Measurements from ENCODE around the gene AGAP1. TPM values are rescaled to one million over a fixed set of nuclear protein-coding genes. Genes with fewer than 3 reads are reported as not detected.

Gene AGAP1
- total RNA-seq, 2 experiments from 2014 or later, result not detected

DNA sequence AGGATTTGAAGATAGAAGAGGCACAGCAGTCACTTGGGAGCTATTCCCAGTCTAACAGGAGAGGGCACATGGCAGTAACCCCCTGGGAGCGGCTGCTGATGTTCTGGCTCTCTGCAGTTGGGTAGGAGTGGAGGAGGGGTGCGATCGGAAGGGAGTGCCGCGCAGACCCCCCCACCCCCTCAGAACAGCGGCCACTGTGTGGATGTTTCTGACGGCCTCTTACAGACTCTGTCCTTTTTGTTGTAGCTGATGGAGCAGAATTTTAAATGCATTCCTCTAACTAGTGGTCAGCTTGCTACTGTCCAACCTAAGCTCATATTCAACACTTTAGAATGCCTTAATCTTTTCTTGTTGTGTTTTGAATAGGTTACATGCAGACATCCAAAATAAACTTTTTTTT, 127.9 kb downstream of the AGAP1 start:
- Histone ChIP-seq H3K9me2 (ENCODE audit: insufficient read depth, low read length) (no peaks in the 10 kb centered on the region), H2AFZ (ENCODE audit: low read length) (no peak overlapping the region), H3K4me1 (ENCODE audit: insufficient read depth, low read length, poor library complexity, severe bottlenecking) (no peaks in the 10 kb centered on the region), H3K9me3 (ENCODE audit: low read length) (no peaks in the 10 kb centered on the region), H3K27ac (ENCODE audit: low read depth, low read length, poor library complexity, severe bottlenecking) (no peak overlapping the region), H3K4me2 (ENCODE audit: low read length) (no peak overlapping the region), H3K79me2 (ENCODE audit: insufficient read depth, low read depth, low read length) (no peaks in the 10 kb centered on the region), H4K20me1 (ENCODE audit: insufficient read depth, low read length) (no peaks in the 10 kb centered on the region), H3K4me3 (ENCODE audit: low read depth, low read length, poor library complexity, severe bottlenecking) (no peak overlapping the region), H3K36me3 (ENCODE audit: insufficient read depth, low read length) (no peaks in the 10 kb centered on the region)
- no peak for DNase-seq (ENCODE audit: low spot score)
- CTCF ChIA-PET (ENCODE audit: unreplicated experiment), result no interaction called here
- TF ChIP-seq, protein P1, sequence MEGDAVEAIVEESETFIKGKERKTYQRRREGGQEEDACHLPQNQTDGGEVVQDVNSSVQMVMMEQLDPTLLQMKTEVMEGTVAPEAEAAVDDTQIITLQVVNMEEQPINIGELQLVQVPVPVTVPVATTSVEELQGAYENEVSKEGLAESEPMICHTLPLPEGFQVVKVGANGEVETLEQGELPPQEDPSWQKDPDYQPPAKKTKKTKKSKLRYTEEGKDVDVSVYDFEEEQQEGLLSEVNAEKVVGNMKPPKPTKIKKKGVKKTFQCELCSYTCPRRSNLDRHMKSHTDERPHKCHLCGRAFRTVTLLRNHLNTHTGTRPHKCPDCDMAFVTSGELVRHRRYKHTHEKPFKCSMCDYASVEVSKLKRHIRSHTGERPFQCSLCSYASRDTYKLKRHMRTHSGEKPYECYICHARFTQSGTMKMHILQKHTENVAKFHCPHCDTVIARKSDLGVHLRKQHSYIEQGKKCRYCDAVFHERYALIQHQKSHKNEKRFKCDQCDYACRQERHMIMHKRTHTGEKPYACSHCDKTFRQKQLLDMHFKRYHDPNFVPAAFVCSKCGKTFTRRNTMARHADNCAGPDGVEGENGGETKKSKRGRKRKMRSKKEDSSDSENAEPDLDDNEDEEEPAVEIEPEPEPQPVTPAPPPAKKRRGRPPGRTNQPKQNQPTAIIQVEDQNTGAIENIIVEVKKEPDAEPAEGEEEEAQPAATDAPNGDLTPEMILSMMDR (conservative IDR thresholded peaks at IDR 0.05; ENCODE audit: low read length), result no peak
- no peak for TF ChIP-seq EZH2phosphoT487 (IDR thresholded peaks at IDR 0.05; ENCODE audit: borderline replicate concordance, low read depth, low read length)
- BruUV-seq (replicated peaks), result no TSS peak
- intact Hi-C loops (cut with micrococcal nuclease; ENCODE audit: unreplicated experiment), result no loop called here
- POLR2A ChIA-PET, result interaction anchor here (0.9 kb wide), 1 partner anchor 118 kb away, joined by 3 read pairs; no protein-coding TSS in a partner anchor

DNA sequence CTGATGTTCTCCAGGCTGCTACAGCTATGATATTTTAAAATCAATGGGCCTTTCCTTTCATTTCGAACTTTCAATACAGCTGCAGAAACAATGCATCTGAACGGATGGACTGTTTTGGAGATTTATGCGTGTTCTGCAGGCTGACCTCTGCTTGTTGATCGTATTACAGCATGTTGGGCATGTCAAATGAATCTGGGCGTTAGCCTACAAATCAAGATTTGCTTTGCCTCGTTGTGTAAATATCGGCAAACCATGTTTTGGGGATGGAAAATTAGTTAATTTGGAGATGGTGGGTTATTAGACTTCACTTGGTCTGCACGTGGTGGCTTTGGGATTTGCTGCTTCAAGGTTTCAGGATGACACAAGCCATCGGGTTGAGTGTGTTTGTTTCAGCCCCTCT, 129.3 kb downstream of the AGAP1 start:
- Histone ChIP-seq H3K4me1 (ENCODE audit: insufficient read depth, low read length, poor library complexity, severe bottlenecking) (no peaks in the 10 kb centered on the region), H3K36me3 (ENCODE audit: insufficient read depth, low read length) (no peaks in the 10 kb centered on the region), H3K4me3 (ENCODE audit: low read depth, low read length, poor library complexity, severe bottlenecking) (no peak overlapping the region), H4K20me1 (ENCODE audit: insufficient read depth, low read length) (no peaks in the 10 kb centered on the region), H2AFZ (ENCODE audit: low read length) (no peak overlapping the region), H3K27ac (ENCODE audit: low read depth, low read length, poor library complexity, severe bottlenecking) (no peak overlapping the region), H3K4me2 (ENCODE audit: low read length) (no peak overlapping the region), H3K9me2 (ENCODE audit: insufficient read depth, low read length) (no peaks in the 10 kb centered on the region), H3K9me3 (ENCODE audit: low read length) (no peaks in the 10 kb centered on the region), H3K79me2 (ENCODE audit: insufficient read depth, low read depth, low read length) (no peaks in the 10 kb centered on the region)
- no TSS peak for BruUV-seq (replicated peaks)
- CTCF ChIA-PET (ENCODE audit: unreplicated experiment), result interaction anchor here (0.6 kb wide), 1 partner anchor 15 kb away, joined by 5 read pairs; no protein-coding TSS in a partner anchor
- TF ChIP-seq, protein P1 (conservative IDR thresholded peaks at IDR 0.05; ENCODE audit: low read length), result no peak
- no peak for TF ChIP-seq EZH2phosphoT487 (IDR thresholded peaks at IDR 0.05; ENCODE audit: borderline replicate concordance, low read depth, low read length)
- POLR2A ChIA-PET, result no interaction called here
- intact Hi-C loops (cut with micrococcal nuclease; ENCODE audit: unreplicated experiment), result no loop called here
- no peak for DNase-seq (ENCODE audit: low spot score)

DNA sequence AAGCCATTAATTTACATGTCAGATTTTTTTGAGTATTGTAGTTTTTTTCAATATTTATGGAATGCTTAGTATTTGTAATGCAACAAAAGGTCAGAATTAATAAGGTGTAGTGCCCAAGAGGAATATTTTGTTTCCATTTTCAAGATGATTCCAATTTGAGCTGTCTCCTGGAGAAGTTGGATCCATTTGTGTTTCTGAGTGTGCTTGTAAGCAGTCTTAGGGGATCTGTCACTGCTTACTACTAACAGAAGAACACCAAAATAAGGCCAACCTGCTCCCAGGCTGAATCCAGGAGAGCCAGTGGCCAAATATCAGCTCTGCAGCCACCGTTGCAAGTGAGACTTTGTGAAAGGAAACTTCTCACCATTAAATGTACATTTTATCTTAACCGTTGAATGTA, 129.9 kb downstream of the AGAP1 start:
- BruUV-seq (replicated peaks), result no TSS peak
- TF ChIP-seq, protein P1 (conservative IDR thresholded peaks at IDR 0.05; ENCODE audit: low read length), result no peak
- no peak for TF ChIP-seq EZH2phosphoT487 (IDR thresholded peaks at IDR 0.05; ENCODE audit: borderline replicate concordance, low read depth, low read length)
- H3K9me2 ChIP-seq (ENCODE audit: insufficient read depth, low read length), result no peaks in the 10 kb centered on the region

More for the DNA sequence above, 129.9 kb downstream of the AGAP1 start:
- Histone ChIP-seq H2AFZ (ENCODE audit: low read length) (no peak overlapping the region), H3K27ac (ENCODE audit: low read depth, low read length, poor library complexity, severe bottlenecking) (no peak overlapping the region), H3K4me2 (ENCODE audit: low read length) (no peak overlapping the region), H3K36me3 (ENCODE audit: insufficient read depth, low read length) (no peaks in the 10 kb centered on the region), H3K4me3 (ENCODE audit: low read depth, low read length, poor library complexity, severe bottlenecking) (no peak overlapping the region), H3K4me1 (ENCODE audit: insufficient read depth, low read length, poor library complexity, severe bottlenecking) (no peaks in the 10 kb centered on the region), H4K20me1 (ENCODE audit: insufficient read depth, low read length) (no peaks in the 10 kb centered on the region), H3K79me2 (ENCODE audit: insufficient read depth, low read depth, low read length) (no peaks in the 10 kb centered on the region), H3K9me3 (ENCODE audit: low read length) (no peaks in the 10 kb centered on the region)
- intact Hi-C loops (cut with micrococcal nuclease; ENCODE audit: unreplicated experiment), result no loop called here
- ChIA-PET POLR2A (no interaction called here), CTCF (ENCODE audit: unreplicated experiment) (no interaction called here)
- no peak for DNase-seq (ENCODE audit: low spot score)

Data from OCI-LY7 (cell line).